Keratinocyte (primary cell): ENCODE data around the gene CCR9. TPM values are rescaled to one million over a fixed set of nuclear protein-coding genes. Genes with fewer than 3 reads are reported as not detected.

Experiments
- DNase-seq: peaks from one replicate; pipeline ENCODE4 v3.0.0-alpha.2; 2011; ENCODE audit warnings: low read depth, missing footprints, low spot score
- FAIRE-seq: peaks from 2 replicates; lab custom pipeline; 2011; peaks lifted over from hg19 to GRCh38; lab: Jason Lieb, UNC
- H2AFZ ChIP-seq: 2 replicates; pipeline ENCODE4 v1.6.0; 2012; ENCODE audit warnings: low read length, control low read depth, inconsistent platforms; ENCODE audit not compliant: control insufficient read depth
- H3K27ac ChIP-seq: 2 replicates; pipeline ENCODE4 v1.5.1; 2011; ENCODE audit warnings: low read length; ENCODE audit not compliant: control insufficient read depth, insufficient read depth
- H3K27me3 ChIP-seq: 3 replicates; pipeline ENCODE4 v1.6.0; 2011; ENCODE audit warnings: low read length; ENCODE audit not compliant: control insufficient read depth, insufficient read depth; ENCODE audit errors: extremely low read depth
- H3K36me3 ChIP-seq, 2 experiments: 2 replicates in 1 of 2; 3 replicates in 1 of 2; pipeline ENCODE4 v1.5.1; 2011; ENCODE audit warnings: low read length in 2 of 2, mild to moderate bottlenecking in 1 of 2; ENCODE audit not compliant: control insufficient read depth in 2 of 2, insufficient read depth in 2 of 2; ENCODE audit errors: extremely low read depth in 1 of 2
- H3K4me1 ChIP-seq: 3 replicates; pipeline ENCODE4 v1.5.1; 2011; ENCODE audit warnings: low read length; ENCODE audit not compliant: control insufficient read depth, insufficient read depth; ENCODE audit errors: extremely low read depth
- H3K4me2 ChIP-seq: 3 replicates; pipeline ENCODE4 v1.6.0; 2011; ENCODE audit warnings: low read depth, low read length; ENCODE audit not compliant: control insufficient read depth, insufficient read depth; ENCODE audit errors: extremely low read depth
- H3K4me3 ChIP-seq, 3 experiments: fragments of 200-600 bp in 1 of 3; sonication (generic) in 1 of 3; 2 replicates in 2 of 3; 3 replicates in 1 of 3; pipeline ENCODE4 v1.5.1; 2011 to 2016; ENCODE audit warnings: low read length in 3 of 3, mild to moderate bottlenecking in 3 of 3, control low read depth in 2 of 3, inconsistent platforms in 1 of 3, low read depth in 1 of 3, mixed read lengths in 1 of 3, mixed run types in 1 of 3, moderate library complexity in 1 of 3; ENCODE audit not compliant: control insufficient read depth in 2 of 3, insufficient read depth in 2 of 3; ENCODE audit errors: extremely low read depth in 1 of 3
- H3K79me2 ChIP-seq: 2 replicates; pipeline ENCODE4 v1.6.0; 2012; ENCODE audit warnings: low read length; ENCODE audit not compliant: control insufficient read depth, insufficient read depth
- H3K9ac ChIP-seq: 3 replicates; pipeline ENCODE4 v1.6.0; 2011; ENCODE audit warnings: low read length; ENCODE audit not compliant: control insufficient read depth, insufficient read depth; ENCODE audit errors: extremely low read depth
- H3K9me1 ChIP-seq: 3 replicates; pipeline ENCODE4 v1.6.0; 2011; ENCODE audit warnings: low read length; ENCODE audit not compliant: control insufficient read depth, insufficient read depth; ENCODE audit errors: extremely low read depth
- H3K9me3 ChIP-seq: 2 replicates; pipeline ENCODE4 v1.5.1; 2012; ENCODE audit warnings: low read depth, low read length; ENCODE audit not compliant: control insufficient read depth
- H4K20me1 ChIP-seq: 3 replicates; pipeline ENCODE4 v1.6.0; 2011; ENCODE audit warnings: low read length; ENCODE audit not compliant: control insufficient read depth, insufficient read depth; ENCODE audit errors: extremely low read depth
- CTCF ChIP-seq, 3 experiments: IDR thresholded peaks in 1 of 3; conservative IDR thresholded peaks in 1 of 3; optimal IDR thresholded peaks in 1 of 3; 2 replicates in 2 of 3; 3 replicates in 1 of 3; pipeline versions ENCODE3 to v1.5.1; 2011; ENCODE audit warnings: low read length in 3 of 3, mild to moderate bottlenecking in 3 of 3, moderate library complexity in 2 of 3, control low read depth in 1 of 3, inconsistent platforms in 1 of 3; ENCODE audit not compliant: insufficient read depth in 2 of 3; ENCODE audit errors: extremely low read depth in 1 of 3
- EZH2 ChIP-seq: IDR thresholded peaks from one replicate; pipeline ENCODE4 v1.6.1; 2012; ENCODE audit warnings: inconsistent platforms, mild to moderate bottlenecking, low read length, moderate library complexity
- dilution Hi-C: fragments of 300-500 bp; cut with MboI; formaldehyde crosslinking; loops from one replicate; pipeline ENCODE4 v1.7.0; 2020; ENCODE audit warnings: low sequenced_read_pairs; ENCODE audit not compliant: extremely low pct_ligation_motif_present
- polyA plus RNA-seq, 5 experiments: library from polyadenylated mRNA; depleted of rRNA in 3 of 5; stranded (reverse) in 3 of 5; stranded (forward) in 1 of 5; unstranded in 1 of 5; fragments of >200 nt; gene quantifications; 1 replicate in 1 of 5; 2 replicates in 3 of 5; 3 replicates in 1 of 5; pipeline versions ENCODE4 v1.2.1 to v1.2.3, GENCODE V29; 2011 to 2012; ENCODE audit warnings: missing spikeins in 2 of 5, low read depth in 1 of 5, low replicate concordance in 1 of 5

Gene CCR9
- polyA plus RNA-seq, 1 donor (not counting 4 experiments of a cell fraction or from before 2014, with no cell fraction given): not detected

GRCh38 chr3:45946307-45946706 is 60.0 kb downstream of the CCR9 start:
- H3K36me3 ChIP-seq: peaks cover 0 to 22% of the 10 kb centered on the region in 2 experiments
- peak; percentile 23 for FAIRE-seq
- no peaks in the 10 kb centered on the region for H3K27me3 ChIP-seq
- dilution Hi-C loops: no loop called here
- H3K4me3 ChIP-seq: no peak overlapping the region
- no peak overlapping the region for H3K27ac ChIP-seq
- no peaks in the 10 kb centered on the region for H3K4me1 ChIP-seq
- H3K9ac ChIP-seq: no peak overlapping the region
- no peak overlapping the region for H3K4me2 ChIP-seq
- H4K20me1 ChIP-seq: no peaks in the 10 kb centered on the region
- no peaks in the 10 kb centered on the region for H3K9me1 ChIP-seq
- no peak for DNase-seq
- H2AFZ ChIP-seq: no peak overlapping the region
- H3K9me3 ChIP-seq: no peaks in the 10 kb centered on the region
- TF ChIP-seq CTCF (optimal IDR thresholded peaks at IDR 0.05 in 1 of 3, IDR thresholded peaks at IDR 0.05 in 1 of 3, conservative IDR thresholded peaks at IDR 0.05 in 1 of 3; ENCODE audit: extremely low read depth in 1 of 3, insufficient read depth in 2 of 3, low read length in 3 of 3): peak in 1 of 3 experiments; percentile 9
- no peak for TF ChIP-seq EZH2
- no peaks in the 10 kb centered on the region for H3K79me2 ChIP-seq

GRCh38 chr3:45946875-45947274 is 60.5 kb downstream of the CCR9 start:
- Histone ChIP-seq H3K36me3 (peaks cover 3 to 28% of the 10 kb centered on the region in 2 experiments), H3K79me2 (no peaks in the 10 kb centered on the region), H3K9me3 (no peaks in the 10 kb centered on the region), H3K4me1 (no peaks in the 10 kb centered on the region), H3K9ac (no peak overlapping the region), H4K20me1 (no peaks in the 10 kb centered on the region), H3K4me2 (no peak overlapping the region), H3K9me1 (no peaks in the 10 kb centered on the region), H2AFZ (no peak overlapping the region), H3K27me3 (no peaks in the 10 kb centered on the region), H3K4me3 (no peak overlapping the region), H3K27ac (no peak overlapping the region)
- DNase-seq (no peak), FAIRE-seq (no peak)
- no peak for TF ChIP-seq EZH2
- TF ChIP-seq CTCF (optimal IDR thresholded peaks at IDR 0.05 in 1 of 3, IDR thresholded peaks at IDR 0.05 in 1 of 3, conservative IDR thresholded peaks at IDR 0.05 in 1 of 3; ENCODE audit: extremely low read depth in 1 of 3, insufficient read depth in 2 of 3, low read length in 3 of 3): no peak
- dilution Hi-C loops: no loop called here
